PC-9 (cell line): ENCODE measurements around the gene LAMA2. TPM values are rescaled to one million over a fixed set of nuclear protein-coding genes. Genes with fewer than 3 reads are reported as not detected.

Experiments
- BruUV-seq: library from RNA; stranded (reverse); fragments of 400-500 nt; replicated peaks from 2 replicates; lab custom pipeline; 2021; lab: Mats Ljungman, UMichigan
- CTCF ChIA-PET: fragments of 300-600 bp; sonication (Branson Sonifier 250); formaldehyde crosslinking; loops from one replicate; lab custom pipeline; 2022; ENCODE audit warnings: antibody characterized with exemption; lab: Charles Lee
- POLR2A ChIA-PET: fragments of 300-600 bp; sonication (Branson Sonifier 250); formaldehyde crosslinking; loops from one replicate; lab custom pipeline; 2022; ENCODE audit warnings: antibody characterized with exemption; ENCODE audit not compliant: unreplicated experiment; lab: Charles Lee
- DNase-seq, 2 experiments: peaks; one replicate each; pipeline versions ENCODE4 v3.0.0 to v3.0.0-alpha.2; 2015 to 2022; ENCODE audit warnings: mixed read lengths in 1 of 2
- H2AFZ ChIP-seq: fragments of 200-600 bp; sonication (generic); 2 replicates; pipeline ENCODE4 v1.8.1; 2017; ENCODE audit warnings: antibody characterized with exemption
- H3F3A ChIP-seq: fragments of 200-600 bp; sonication (generic); 2 replicates; pipeline ENCODE4 v1.8.1; 2017; ENCODE audit warnings: antibody characterized with exemption, mild to moderate bottlenecking, low read depth; ENCODE audit not compliant: insufficient read depth
- H3K27ac ChIP-seq: fragments of 200-600 bp; sonication (generic); 2 replicates; pipeline ENCODE4 v1.6.1; 2016; ENCODE audit warnings: mixed run types
- H3K27me3 ChIP-seq: fragments of 200-600 bp; sonication (generic); 2 replicates; pipeline ENCODE4 v1.6.1; 2016; ENCODE audit warnings: low read depth, mixed run types; ENCODE audit not compliant: insufficient read depth
- H3K36me3 ChIP-seq: fragments of 200-600 bp; sonication (generic); 2 replicates; pipeline ENCODE4 v1.6.1; 2016; ENCODE audit warnings: low read depth, mixed run types
- H3K4me1 ChIP-seq: fragments of 200-600 bp; sonication (generic); replicated peaks from 2 replicates; pipeline ENCODE4 v1.6.1; 2016; ENCODE audit warnings: mixed run types; ENCODE audit not compliant: insufficient read depth
- H3K4me2 ChIP-seq: fragments of 200-600 bp; sonication (generic); 2 replicates; pipeline ENCODE4 v1.6.1; 2017; ENCODE audit warnings: mixed run types
- H3K4me3 ChIP-seq: fragments of 200-600 bp; sonication (generic); 2 replicates; pipeline ENCODE4 v1.6.1; 2016; ENCODE audit warnings: mixed run types
- H3K79me2 ChIP-seq: fragments of 200-600 bp; sonication (generic); 2 replicates; pipeline ENCODE4 v1.6.1; 2017; ENCODE audit warnings: low read depth, mixed run types
- H3K9me2 ChIP-seq: fragments of 200-600 bp; sonication (generic); 2 replicates; pipeline ENCODE4 v1.8.1; 2017; ENCODE audit warnings: mild to moderate bottlenecking; ENCODE audit not compliant: insufficient read depth
- H3K9me3 ChIP-seq: fragments of 200-600 bp; sonication (generic); 2 replicates; pipeline ENCODE4 v1.8.1; 2016; ENCODE audit warnings: low read depth; ENCODE audit not compliant: insufficient read depth
- H4K20me1 ChIP-seq: fragments of 200-600 bp; sonication (generic); 2 replicates; pipeline ENCODE4 v1.8.1; 2017; ENCODE audit not compliant: insufficient read depth
- EZH2 ChIP-seq: fragments of 200-600 bp; sonication (generic); IDR thresholded peaks from 2 replicates; pipeline ENCODE4 v1.8.0; 2017; ENCODE audit warnings: antibody characterized with exemption, low read depth
- intact Hi-C: fragments of 100-400 bp; cut with micrococcal nuclease; formaldehyde crosslinking; loops from one replicate; pipeline ENCODE4 v1.10.0; 2022; ENCODE audit not compliant: unreplicated experiment
- total RNA-seq: library from RNA; stranded (reverse); gene quantifications from 2 replicates; pipeline ENCODE4 v1.2.3, GENCODE V29; 2021
- TF ChIP-seq, protein P1 (sequence below): fragments of 200-600 bp; sonication (generic); conservative IDR thresholded peaks from 2 replicates; pipeline ENCODE4 v1.6.1; 2017; ENCODE audit warnings: mixed run types, antibody characterized with exemption, mild to moderate bottlenecking, moderate library complexity

Gene LAMA2
- total RNA-seq, 1 experiment from 2014 or later: 2.8 TPM

DNA sequence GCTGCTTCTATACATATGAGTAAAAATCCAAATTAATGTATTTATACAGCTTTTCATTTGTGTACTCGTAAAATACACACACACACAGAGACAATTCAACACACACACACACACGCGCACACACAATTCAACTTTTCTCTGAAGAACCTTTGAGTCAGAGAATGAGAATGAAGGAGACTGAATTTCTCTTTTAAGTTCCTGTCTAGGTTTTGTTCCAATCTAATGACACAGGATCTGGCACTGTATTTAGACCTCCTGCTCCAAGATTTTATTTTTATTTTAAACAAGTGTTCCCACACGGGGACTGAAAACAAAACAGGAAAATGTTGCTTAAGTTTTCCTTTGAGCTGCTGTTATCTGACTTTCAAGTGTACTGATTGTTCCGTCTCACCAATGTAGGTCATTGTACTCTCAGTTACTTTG, 250.8 kb downstream of the LAMA2 start:
- H2AFZ ChIP-seq: no peak overlapping the region
- no peaks in the 10 kb centered on the region for H3K9me3 ChIP-seq
- H3K4me3 ChIP-seq: no peak overlapping the region
- H3K79me2 ChIP-seq: no peaks in the 10 kb centered on the region
- no peaks in the 10 kb centered on the region for H4K20me1 ChIP-seq
- TF ChIP-seq, protein P1, sequence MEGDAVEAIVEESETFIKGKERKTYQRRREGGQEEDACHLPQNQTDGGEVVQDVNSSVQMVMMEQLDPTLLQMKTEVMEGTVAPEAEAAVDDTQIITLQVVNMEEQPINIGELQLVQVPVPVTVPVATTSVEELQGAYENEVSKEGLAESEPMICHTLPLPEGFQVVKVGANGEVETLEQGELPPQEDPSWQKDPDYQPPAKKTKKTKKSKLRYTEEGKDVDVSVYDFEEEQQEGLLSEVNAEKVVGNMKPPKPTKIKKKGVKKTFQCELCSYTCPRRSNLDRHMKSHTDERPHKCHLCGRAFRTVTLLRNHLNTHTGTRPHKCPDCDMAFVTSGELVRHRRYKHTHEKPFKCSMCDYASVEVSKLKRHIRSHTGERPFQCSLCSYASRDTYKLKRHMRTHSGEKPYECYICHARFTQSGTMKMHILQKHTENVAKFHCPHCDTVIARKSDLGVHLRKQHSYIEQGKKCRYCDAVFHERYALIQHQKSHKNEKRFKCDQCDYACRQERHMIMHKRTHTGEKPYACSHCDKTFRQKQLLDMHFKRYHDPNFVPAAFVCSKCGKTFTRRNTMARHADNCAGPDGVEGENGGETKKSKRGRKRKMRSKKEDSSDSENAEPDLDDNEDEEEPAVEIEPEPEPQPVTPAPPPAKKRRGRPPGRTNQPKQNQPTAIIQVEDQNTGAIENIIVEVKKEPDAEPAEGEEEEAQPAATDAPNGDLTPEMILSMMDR: no peak
- no peak for TF ChIP-seq EZH2
- no peaks in the 10 kb centered on the region for H3K36me3 ChIP-seq
- no peaks in the 10 kb centered on the region for H3K4me1 ChIP-seq
- DNase-seq: no peak
- ChIA-PET CTCF (no interaction called here), POLR2A (no interaction called here)
- no peaks in the 10 kb centered on the region for H3K9me2 ChIP-seq
- no peak overlapping the region for H3K4me2 ChIP-seq
- no peak overlapping the region for H3K27ac ChIP-seq
- intact Hi-C loops: no loop called here
- H3K27me3 ChIP-seq: no peaks in the 10 kb centered on the region
- no TSS peak for BruUV-seq
- no peaks in the 10 kb centered on the region for H3F3A ChIP-seq

DNA sequence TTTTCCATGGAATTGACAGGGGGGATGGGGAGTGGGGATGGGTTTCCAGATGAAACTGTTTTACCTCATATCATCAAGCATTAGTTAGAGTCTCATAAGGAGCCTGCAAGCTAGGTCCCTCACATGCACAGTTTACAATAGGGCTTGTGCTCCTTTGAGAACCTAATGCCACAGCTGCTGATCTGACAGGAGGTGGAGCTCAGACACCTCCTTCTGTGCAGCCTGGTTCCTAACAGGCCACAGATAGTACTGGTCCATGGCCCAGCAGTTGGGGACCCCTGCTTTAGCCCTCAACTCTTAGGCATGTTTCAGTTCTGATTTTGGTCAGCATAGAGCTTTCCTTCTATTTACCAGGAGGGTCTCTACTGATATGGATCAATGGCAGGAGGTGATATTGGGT, 251.6 kb downstream of the LAMA2 start:
- Histone ChIP-seq H3K27ac (no peak overlapping the region), H4K20me1 (no peaks in the 10 kb centered on the region), H3K4me1 (no peaks in the 10 kb centered on the region), H3F3A (no peaks in the 10 kb centered on the region), H3K4me2 (no peak overlapping the region), H3K79me2 (no peaks in the 10 kb centered on the region), H3K9me3 (no peaks in the 10 kb centered on the region), H3K4me3 (no peak overlapping the region), H3K9me2 (no peaks in the 10 kb centered on the region), H2AFZ (no peak overlapping the region), H3K36me3 (no peaks in the 10 kb centered on the region), H3K27me3 (no peaks in the 10 kb centered on the region)
- no TSS peak for BruUV-seq
- DNase-seq: no peak
- no peak for TF ChIP-seq EZH2
- TF ChIP-seq, protein P1: no peak
- intact Hi-C loops: no loop called here
- ChIA-PET CTCF (no interaction called here), POLR2A (no interaction called here)

DNA sequence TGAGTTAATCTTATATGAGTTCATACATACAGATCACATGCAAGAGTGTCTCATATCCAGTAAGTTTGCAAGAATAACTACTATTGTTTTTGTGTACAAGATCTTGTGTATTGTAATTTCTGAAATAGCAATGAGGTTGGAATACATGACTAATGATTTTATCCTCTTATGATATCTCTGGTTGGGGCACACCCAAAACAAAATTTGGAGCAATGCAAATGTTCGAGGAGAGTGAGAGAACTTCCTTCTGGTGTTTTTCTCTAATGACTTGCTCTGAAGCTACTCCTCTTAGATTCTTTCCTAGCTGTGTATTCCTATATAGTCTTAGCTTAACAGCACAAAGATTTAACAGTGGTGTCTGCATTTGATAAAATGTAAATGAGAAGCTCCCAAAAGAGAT, 252.5 kb downstream of the LAMA2 start:
- Histone ChIP-seq H3K27ac (no peak overlapping the region), H4K20me1 (no peaks in the 10 kb centered on the region), H3K36me3 (no peaks in the 10 kb centered on the region), H3K79me2 (no peaks in the 10 kb centered on the region), H3K9me3 (no peaks in the 10 kb centered on the region), H3K4me1 (no peaks in the 10 kb centered on the region), H3F3A (no peaks in the 10 kb centered on the region), H3K4me2 (no peak overlapping the region), H3K27me3 (no peaks in the 10 kb centered on the region), H2AFZ (no peak overlapping the region), H3K4me3 (no peak overlapping the region), H3K9me2 (no peaks in the 10 kb centered on the region)
- ChIA-PET POLR2A (no interaction called here), CTCF (no interaction called here)
- TF ChIP-seq, protein P1: no peak
- TF ChIP-seq EZH2: no peak
- BruUV-seq: no TSS peak
- no peak for DNase-seq
- intact Hi-C loops: no loop called here
